IPS-18a (cell line): Measurements from ENCODE around the gene RAG2.

Experiments used
- H3K27ac ChIP-seq: one replicate; pipeline ENCODE4 v1.5.1; 2013; ENCODE audit warnings: low read length
- H3K27me3 ChIP-seq: one replicate; pipeline ENCODE4 v1.6.1; 2013; ENCODE audit warnings: mild to moderate bottlenecking, low read length; ENCODE audit not compliant: control insufficient read depth, insufficient read depth
- H3K36me3 ChIP-seq: one replicate; pipeline ENCODE4 v1.6.1; 2013; ENCODE audit warnings: low read depth, low read length; ENCODE audit not compliant: control insufficient read depth
- H3K4me1 ChIP-seq: one replicate; pipeline ENCODE4 v1.6.1; 2013; ENCODE audit warnings: low read depth, low read length; ENCODE audit not compliant: control insufficient read depth
- H3K4me3 ChIP-seq: one replicate; pipeline ENCODE4 v1.5.1; 2013; ENCODE audit warnings: low read length
- H3K9ac ChIP-seq: one replicate; pipeline ENCODE4 v1.6.1; 2013; ENCODE audit warnings: mild to moderate bottlenecking, low read length, moderate library complexity
- H3K9me3 ChIP-seq: one replicate; pipeline ENCODE4 v1.6.1; 2013; ENCODE audit warnings: low read depth, low read length; ENCODE audit not compliant: control insufficient read depth

Gene RAG2

DNA sequence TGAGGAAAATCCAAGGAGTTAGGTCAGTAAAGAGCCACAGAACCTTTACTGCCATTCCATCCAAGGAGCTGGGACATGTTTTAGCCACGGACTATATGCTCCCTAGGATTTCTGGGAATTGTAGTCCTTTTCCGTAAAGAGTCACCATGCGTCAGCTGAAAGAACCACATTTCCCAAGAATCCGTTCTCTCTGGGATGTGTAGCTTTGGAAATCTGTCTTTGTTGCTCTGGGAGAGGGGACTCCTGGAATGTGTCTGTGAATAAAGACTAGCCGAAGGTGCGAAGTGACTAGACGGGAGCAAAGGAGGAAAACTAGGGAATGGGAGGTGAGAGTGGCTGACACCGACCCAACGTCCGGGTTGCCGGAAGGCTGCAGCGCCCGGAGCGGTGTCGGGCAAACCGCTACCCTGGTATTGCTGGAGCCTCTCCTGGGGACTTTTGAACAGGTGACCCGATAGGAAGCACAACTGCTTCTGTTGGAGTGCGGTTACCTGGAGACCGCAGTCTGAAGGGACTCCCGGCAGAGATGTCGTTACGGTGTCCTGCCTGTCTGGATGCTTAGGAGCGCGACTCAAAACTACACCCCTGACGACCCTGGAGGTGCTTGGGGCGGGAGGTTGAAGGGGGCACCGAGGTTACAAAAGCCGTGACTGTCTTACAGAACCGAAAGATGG lies 3.6 kb downstream of the RAG2 start, which contains the start of gene IFTAP:
TSS of gene IFTAP (plus strand) at position 187 of the 674 bp plus-strand sequence. CDS start 15,602 bp downstream, outside the sequence.
- no peaks in the 10 kb centered on the region for H3K9me3 ChIP-seq
- H3K4me3 ChIP-seq = peak within 1 kb of the TSS; percentile 97
- H3K27ac ChIP-seq = peak within 1 kb of the TSS; percentile 78
- H3K36me3 ChIP-seq = no peaks in the 10 kb centered on the region
- H3K9ac ChIP-seq = peak within 1 kb of the TSS; percentile 85
- H3K27me3 ChIP-seq = peaks cover 21% of the 10 kb centered on the region
- H3K4me1 ChIP-seq = peaks cover 5% of the 10 kb centered on the region

DNA sequence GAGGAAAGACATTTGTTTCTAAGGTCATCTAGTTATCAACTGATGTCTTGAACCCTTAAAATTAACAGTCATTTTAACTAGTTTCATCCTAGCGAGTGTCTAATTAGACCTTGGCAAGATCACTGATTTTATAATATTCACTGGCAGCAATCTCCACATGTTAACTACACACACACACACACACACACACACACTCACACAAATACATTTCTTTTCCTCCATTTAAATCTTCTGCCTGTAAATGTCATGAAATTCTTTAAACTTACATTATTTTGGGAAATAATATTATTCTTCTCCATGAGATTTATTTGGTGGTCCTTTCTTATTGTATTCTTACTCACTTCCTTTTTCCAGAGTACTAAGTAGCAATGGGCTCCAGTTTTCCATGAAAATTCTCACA lies 6.6 kb downstream of the RAG2 start:
- Histone ChIP-seq H3K4me1 (peaks cover 5% of the 10 kb centered on the region), H3K27me3 (peaks cover 46% of the 10 kb centered on the region), H3K36me3 (no peaks in the 10 kb centered on the region), H3K4me3 (no peak overlapping the region), H3K9me3 (no peaks in the 10 kb centered on the region), H3K27ac (no peak overlapping the region), H3K9ac (no peak overlapping the region)

DNA sequence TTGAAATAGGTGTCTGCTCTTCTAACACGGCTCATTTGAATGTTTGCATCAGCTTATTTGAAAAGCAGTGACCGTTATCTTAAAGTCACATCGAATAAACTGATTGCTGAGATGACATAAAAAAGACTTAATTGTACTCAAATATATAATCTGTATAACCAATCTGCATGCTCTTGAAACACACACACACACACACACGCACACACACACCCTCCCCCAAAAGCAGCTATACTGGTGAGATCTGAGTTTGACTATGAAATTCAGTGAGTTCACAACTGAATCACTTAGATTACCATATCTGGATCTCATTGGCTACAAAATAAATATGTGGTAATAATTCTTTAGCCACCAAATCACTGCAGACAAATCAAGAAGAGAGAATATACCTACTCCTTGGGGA lies 7.5 kb downstream of the RAG2 start:
- Histone ChIP-seq H3K27ac (no peak overlapping the region), H3K4me1 (peaks cover 5% of the 10 kb centered on the region), H3K36me3 (no peaks in the 10 kb centered on the region), H3K9ac (no peak overlapping the region), H3K4me3 (no peak overlapping the region), H3K27me3 (peaks cover 46% of the 10 kb centered on the region), H3K9me3 (no peaks in the 10 kb centered on the region)

DNA sequence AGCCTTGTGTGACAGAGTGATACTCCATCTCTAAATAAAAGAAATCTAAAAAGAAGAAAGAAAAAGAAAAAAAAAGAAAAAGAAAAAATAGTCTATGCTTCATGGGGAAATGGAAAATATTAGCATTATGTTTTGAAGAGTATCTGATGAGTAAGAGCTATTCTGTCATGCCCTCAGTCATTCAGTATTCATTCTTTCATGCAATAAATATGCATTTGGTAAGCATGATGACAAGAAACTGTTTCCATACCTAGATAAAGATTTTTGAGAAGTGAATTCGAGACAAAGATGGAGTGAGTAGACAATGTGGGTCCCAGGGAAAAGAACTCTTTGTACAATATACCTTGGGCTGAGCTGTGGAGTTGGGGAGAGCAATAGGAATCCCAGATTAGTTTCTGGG lies 9.9 kb downstream of the RAG2 start:
- no peak overlapping the region for H3K27ac ChIP-seq
- no peaks in the 10 kb centered on the region for H3K9me3 ChIP-seq
- no peak overlapping the region for H3K9ac ChIP-seq
- no peak overlapping the region for H3K4me3 ChIP-seq
- no peaks in the 10 kb centered on the region for H3K36me3 ChIP-seq
- H3K4me1 ChIP-seq = no peaks in the 10 kb centered on the region
- peaks cover 46% of the 10 kb centered on the region for H3K27me3 ChIP-seq

DNA sequence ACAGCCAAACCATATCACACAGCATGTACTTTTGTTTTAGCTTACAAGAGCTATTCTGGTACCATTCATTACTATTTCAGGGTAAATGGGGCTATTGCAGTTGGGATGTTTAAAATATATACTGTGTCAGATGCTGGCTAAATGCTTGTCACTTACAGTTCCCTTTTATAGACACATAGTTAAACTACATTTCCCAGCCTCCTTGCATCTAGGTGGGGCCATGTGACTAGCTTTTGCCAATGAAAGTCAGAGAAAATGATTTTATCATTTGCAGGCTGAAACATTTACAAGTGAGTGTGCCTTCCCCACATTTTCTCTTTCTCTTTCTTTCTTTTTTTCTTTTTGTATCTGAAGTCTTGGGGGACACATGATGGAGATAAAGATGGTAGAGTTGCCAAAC lies 11.5 kb downstream of the RAG2 start:
- H3K27me3 ChIP-seq = peaks cover 45% of the 10 kb centered on the region

DNA sequence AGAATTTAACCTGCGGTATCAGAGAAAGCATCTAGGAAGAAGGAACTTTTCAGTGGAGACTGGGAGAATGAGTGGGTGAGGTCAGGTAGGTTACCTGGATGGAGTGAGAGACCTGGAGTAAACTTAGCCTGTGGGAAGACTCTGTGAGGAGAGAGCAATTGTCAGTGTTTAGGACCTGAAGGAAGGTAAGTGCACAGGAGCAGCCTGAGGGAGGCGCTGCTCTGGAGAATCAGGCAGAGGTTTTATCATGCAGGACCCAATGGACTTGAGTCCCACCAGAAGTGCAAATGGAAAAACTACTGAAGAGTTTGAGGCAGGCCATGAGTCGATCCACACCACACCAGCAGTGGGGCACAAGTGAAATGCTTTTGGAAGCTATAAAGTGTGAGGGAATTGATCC lies 14.4 kb downstream of the RAG2 start:
- peaks cover 17% of the 10 kb centered on the region for H3K27me3 ChIP-seq
- no peaks in the 10 kb centered on the region for H3K4me1 ChIP-seq
- H3K9ac ChIP-seq = no peak overlapping the region
- H3K9me3 ChIP-seq = peaks cover 12% of the 10 kb centered on the region
- H3K36me3 ChIP-seq = no peaks in the 10 kb centered on the region
- no peak overlapping the region for H3K27ac ChIP-seq
- H3K4me3 ChIP-seq = no peak overlapping the region

More for the DNA sequence above, 11.5 kb downstream of the RAG2 start:
- H3K4me3 ChIP-seq = no peak overlapping the region
- H3K4me1 ChIP-seq = no peaks in the 10 kb centered on the region
- H3K36me3 ChIP-seq = no peaks in the 10 kb centered on the region
- H3K9ac ChIP-seq = no peak overlapping the region
- H3K27ac ChIP-seq = no peak overlapping the region
- H3K9me3 ChIP-seq = peaks cover 3% of the 10 kb centered on the region

DNA sequence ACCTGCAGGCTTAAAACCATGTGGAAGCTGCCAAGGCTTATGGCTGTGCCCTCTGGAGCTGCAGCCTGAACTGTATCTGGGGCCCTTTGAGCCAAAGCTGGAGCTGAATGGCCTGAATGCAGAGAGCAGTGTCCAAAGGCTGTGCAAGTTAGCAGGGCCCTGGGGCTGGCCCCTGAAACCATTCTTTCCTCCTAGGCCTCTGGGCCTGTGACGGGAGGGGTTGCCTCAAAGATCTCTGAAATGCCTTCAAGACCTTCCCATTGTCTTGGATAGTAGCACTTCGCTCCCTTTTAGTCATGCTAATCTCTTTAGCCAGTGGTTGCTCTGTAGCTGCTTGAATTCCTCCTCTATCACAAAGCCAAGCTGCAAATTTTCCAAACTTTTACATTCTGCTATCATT lies 16.5 kb downstream of the RAG2 start:
- Histone ChIP-seq H3K36me3 (no peaks in the 10 kb centered on the region), H3K4me1 (no peaks in the 10 kb centered on the region), H3K27ac (no peak overlapping the region), H3K4me3 (no peak overlapping the region), H3K9me3 (peaks cover 12% of the 10 kb centered on the region), H3K27me3 (peaks cover under 1% of the 10 kb centered on the region), H3K9ac (no peak overlapping the region)

DNA sequence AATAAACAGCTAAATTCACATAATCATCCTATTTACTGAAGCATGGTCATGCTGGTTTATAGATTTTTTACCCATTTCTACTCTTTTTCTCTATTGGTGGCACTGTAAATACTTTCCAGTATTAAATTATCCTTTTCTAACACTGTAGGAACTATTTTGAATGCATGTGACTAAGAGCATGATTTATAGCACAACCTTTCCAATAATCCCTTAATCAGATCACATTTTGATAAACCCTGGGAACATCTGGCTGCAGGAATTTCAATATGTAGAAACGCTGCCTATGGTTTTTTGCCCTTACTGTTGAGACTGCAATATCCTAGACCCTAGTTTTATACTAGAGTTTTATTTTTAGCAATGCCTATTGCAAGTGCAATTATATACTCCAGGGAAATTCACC lies 19.6 kb downstream of the RAG2 start:
- H3K9ac ChIP-seq = no peak overlapping the region
- no peaks in the 10 kb centered on the region for H3K36me3 ChIP-seq
- no peaks in the 10 kb centered on the region for H3K4me1 ChIP-seq
- H3K4me3 ChIP-seq = no peak overlapping the region
- no peak overlapping the region for H3K27ac ChIP-seq
- no peaks in the 10 kb centered on the region for H3K27me3 ChIP-seq
- H3K9me3 ChIP-seq = peaks cover 12% of the 10 kb centered on the region

DNA sequence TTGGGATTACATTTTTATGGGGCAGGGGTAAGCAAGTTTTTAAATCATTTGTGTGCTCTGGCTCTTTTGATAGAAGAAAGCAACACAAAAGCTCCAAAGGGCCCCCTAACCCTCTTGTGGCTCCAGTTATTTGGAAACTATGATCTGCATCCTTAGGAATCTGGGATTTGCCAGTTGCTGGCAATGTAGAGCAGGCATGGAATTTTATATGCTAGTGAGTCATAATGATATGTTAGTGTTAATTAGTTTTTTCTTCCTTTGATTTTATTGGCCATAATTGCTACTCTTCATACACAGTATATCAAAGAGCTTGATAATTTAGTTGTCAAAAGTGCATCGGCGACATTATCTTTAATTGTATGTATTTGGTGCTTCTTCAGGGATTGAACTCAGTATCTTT lies 20.2 kb downstream of the RAG2 start:
- Histone ChIP-seq H3K9me3 (peaks cover 12% of the 10 kb centered on the region), H3K4me3 (no peak overlapping the region), H3K27me3 (no peaks in the 10 kb centered on the region), H3K9ac (no peak overlapping the region), H3K36me3 (no peaks in the 10 kb centered on the region), H3K27ac (no peak overlapping the region), H3K4me1 (no peaks in the 10 kb centered on the region)

DNA sequence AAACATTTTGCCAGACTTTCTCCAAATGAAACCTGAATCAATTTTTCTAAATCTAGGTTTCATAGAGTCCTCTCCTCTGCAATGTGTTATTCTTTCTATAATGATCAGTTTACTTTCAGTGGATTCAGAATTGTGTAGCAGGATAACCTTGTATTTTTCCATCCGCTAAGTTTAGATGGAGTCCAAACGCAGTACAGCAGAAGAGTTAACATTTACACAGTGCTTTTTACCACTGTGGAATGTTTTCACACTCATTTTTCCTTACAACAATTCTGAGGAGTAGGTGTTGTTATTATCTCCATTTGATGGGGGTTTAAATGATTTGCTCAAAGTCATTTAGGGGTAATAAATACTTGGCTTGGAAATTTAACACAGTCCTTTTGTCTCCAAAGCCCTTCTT lies 20.7 kb downstream of the RAG2 start:
- Histone ChIP-seq H3K9me3 (peaks cover 12% of the 10 kb centered on the region), H3K27me3 (no peaks in the 10 kb centered on the region), H3K4me1 (no peaks in the 10 kb centered on the region), H3K9ac (no peak overlapping the region), H3K36me3 (no peaks in the 10 kb centered on the region), H3K27ac (no peak overlapping the region), H3K4me3 (no peak overlapping the region)

DNA sequence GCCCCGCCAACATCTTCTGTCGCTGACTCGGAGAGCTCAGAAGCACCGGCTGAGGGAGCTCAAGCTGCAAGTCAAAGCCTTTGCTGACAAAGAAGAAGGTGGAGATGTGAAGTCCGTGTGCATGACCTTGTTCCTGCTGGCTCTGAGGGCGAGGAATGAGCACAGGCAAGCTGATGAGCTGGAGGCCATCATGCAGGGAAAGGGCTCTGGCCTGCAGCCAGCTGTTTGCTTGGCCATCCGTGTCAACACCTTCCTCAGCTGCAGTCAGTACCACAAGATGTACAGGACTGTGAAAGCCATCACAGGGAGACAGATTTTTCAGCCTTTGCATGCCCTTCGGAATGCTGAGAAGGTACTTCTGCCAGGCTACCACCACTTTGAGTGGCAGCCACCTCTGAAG lies 23.6 kb downstream of the RAG2 start:
- H3K9ac ChIP-seq = no peak overlapping the region
- no peaks in the 10 kb centered on the region for H3K4me1 ChIP-seq
- H3K4me3 ChIP-seq = no peak overlapping the region

DNA sequence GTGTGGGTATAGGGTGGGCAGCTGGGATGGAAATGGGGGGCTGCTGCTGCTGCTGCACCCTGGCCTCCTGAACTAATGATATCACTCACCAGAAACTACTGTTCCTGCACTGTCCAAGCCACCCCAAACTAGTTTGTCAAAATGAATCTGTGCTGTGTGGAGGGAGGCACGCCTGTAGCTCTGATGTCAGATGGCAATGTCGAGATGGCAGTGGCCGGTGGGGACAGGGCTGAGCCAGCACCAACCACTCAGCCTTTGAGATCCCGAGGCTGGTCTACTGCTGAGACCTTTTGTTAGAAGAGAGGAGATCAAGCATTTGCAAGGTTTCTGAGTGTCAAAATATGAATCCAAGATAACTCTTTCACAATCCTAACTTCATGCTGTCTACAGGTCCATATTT lies 28.9 kb downstream of the RAG2 start:
- Histone ChIP-seq H3K27me3 (peaks cover 8% of the 10 kb centered on the region), H3K9ac (no peak overlapping the region), H3K27ac (no peak overlapping the region), H3K4me1 (no peaks in the 10 kb centered on the region), H3K9me3 (no peaks in the 10 kb centered on the region), H3K36me3 (no peaks in the 10 kb centered on the region), H3K4me3 (no peak overlapping the region)

More for the DNA sequence above, 23.6 kb downstream of the RAG2 start:
- Histone ChIP-seq H3K36me3 (no peaks in the 10 kb centered on the region), H3K9me3 (no peaks in the 10 kb centered on the region), H3K27me3 (no peaks in the 10 kb centered on the region), H3K27ac (no peak overlapping the region)
